ENCODE results near the gene PGLYRP1. TPM values are rescaled to one million over a fixed set of nuclear protein-coding genes. Genes with fewer than 3 reads are reported as not detected.

PGLYRP1 gene
- total and polyA plus RNA-seq, 2 of the 13 experiments (the other 11 are each of a cell fraction or from before 2014, with no cell fraction given), result not detected

- TF ChIP-seq TGIF2 (CRISPR knock-in tag; IDR thresholded peaks at IDR 0.05), result 0 out of 2 replicates have a peak, but pooled peaks have one; percentile 12
- 0 out of 2 replicates have a peak, but pooled peaks have one; percentile 35 for TF ChIP-seq ZNF777 (CRISPR knock-in tag; IDR thresholded peaks at IDR 0.05)
- TF ChIP-seq ZNF317 (CRISPR knock-in tag; IDR thresholded peaks at IDR 0.05), result no peak
- TF ChIP-seq SIN3A (IDR thresholded peaks at IDR 0.05; ENCODE audit: borderline replicate concordance, low read depth, low read length), result 0 out of 2 replicates have a peak, but pooled peaks have one; percentile 24
- peak; percentile 53 for TF ChIP-seq DRAP1 (CRISPR knock-in tag; IDR thresholded peaks at IDR 0.05)
- TF ChIP-seq ZNF780A (CRISPR knock-in tag; IDR thresholded peaks at IDR 0.05), result no peak
- TF ChIP-seq GLI4 (CRISPR knock-in tag; IDR thresholded peaks at IDR 0.05; ENCODE audit: borderline replicate concordance), result no peak
- TF ChIP-seq MXD4 (CRISPR knock-in tag; IDR thresholded peaks at IDR 0.05), result 0 out of 2 replicates have a peak, but pooled peaks have one; percentile 72
- TF ChIP-seq IRX3 (CRISPR knock-in tag; IDR thresholded peaks at IDR 0.05; ENCODE audit: borderline replicate concordance, low read depth), result no peak
- TF ChIP-seq NFYB (CRISPR knock-in tag; IDR thresholded peaks at IDR 0.05), result peak; percentile 96
- TF ChIP-seq PATZ1 (CRISPR knock-in tag; IDR thresholded peaks at IDR 0.05), result peak; percentile 78
- peak; percentile 98; the same call in 1 of the 2 replicates for TF ChIP-seq MAZ (IDR thresholded peaks at IDR 0.05; ENCODE audit: borderline replicate concordance, low read depth, low read length)
- TF ChIP-seq MAZ (CRISPR knock-in tag; IDR thresholded peaks at IDR 0.05; ENCODE audit: low read depth), result peak; percentile 81
- peak; percentile 65; the same call in 1 of the 2 replicates for TF ChIP-seq ZMYM4 (CRISPR knock-in tag; IDR thresholded peaks at IDR 0.05)
- peak; percentile 69 for TF ChIP-seq YEATS4 (CRISPR knock-in tag; IDR thresholded peaks at IDR 0.05; ENCODE audit: borderline replicate concordance)
- peak; percentile 91; the same call in 1 of the 2 replicates for TF ChIP-seq PBX3 (CRISPR knock-in tag; IDR thresholded peaks at IDR 0.05; ENCODE audit: borderline replicate concordance)
- TF ChIP-seq HCFC1 (IDR thresholded peaks at IDR 0.05; ENCODE audit: low read depth, low read length), result 0 out of 2 replicates have a peak, but pooled peaks have one; percentile 11
- TF ChIP-seq HDAC1 (CRISPR knock-in tag; IDR thresholded peaks at IDR 0.05), result peak; percentile 74
- TF ChIP-seq PLRG1 (conservative IDR thresholded peaks at IDR 0.05), result no peak
- TF ChIP-seq NFKB2 (CRISPR knock-in tag; IDR thresholded peaks at IDR 0.05; ENCODE audit: borderline replicate concordance), result 0 out of 2 replicates have a peak, but pooled peaks have one; percentile 38
- 0 out of 2 replicates have a peak, but pooled peaks have one; percentile 4 for TF ChIP-seq MYPOP (CRISPR knock-in tag; IDR thresholded peaks at IDR 0.05)
- TF ChIP-seq TFAP4 (IDR thresholded peaks at IDR 0.05; ENCODE audit: borderline replicate concordance, low read depth), result peak; percentile 30; the same call in 1 of the 2 replicates
These were observed 27.7 kb downstream of the PGLYRP1 start, which contains the start of gene CCDC61 (continued) for GRCh38 chr19:45994998-45995714.

All from HepG2 (cell line).